GM18861 (cell line): Measurements from ENCODE around the gene FAM168A.

Experiments used
- ATAC-seq: cut with Tn5 transposase; IDR thresholded peaks from one replicate; pipeline ENCODE4 v1.9.1; 2021; ENCODE audit not compliant: unreplicated experiment

FAM168A gene

GRCh38 chr11:73392108-73393010 is 205.6 kb downstream of the FAM168A start:
- no peak for ATAC-seq

- no peak for ATAC-seq
Measured at GRCh38 chr11:73391665-73392064, 206.2 kb downstream of the FAM168A start.

GRCh38 chr11:73390601-73391565 is 207.0 kb downstream of the FAM168A start:
- ATAC-seq: no peak

GRCh38 chr11:73389916-73390315 is 208.0 kb downstream of the FAM168A start:
- ATAC-seq: no peak

- ATAC-seq: no peak
Measured at GRCh38 chr11:73389134-73389525, 208.8 kb downstream of the FAM168A start.

- no peak for ATAC-seq
Measured at GRCh38 chr11:73388265-73389133, 209.4 kb downstream of the FAM168A start.

- ATAC-seq: no peak
Measured at GRCh38 chr11:73387594-73388264, 210.2 kb downstream of the FAM168A start.

- no peak for ATAC-seq
Measured at GRCh38 chr11:73386546-73386945, 211.4 kb downstream of the FAM168A start.

- peak; percentile 26 for ATAC-seq
Measured at GRCh38 chr11:73386016-73386415, 211.9 kb downstream of the FAM168A start.

GRCh38 chr11:73384872-73385689 is 212.8 kb downstream of the FAM168A start:
- ATAC-seq: no peak

- no peak for ATAC-seq
Measured at GRCh38 chr11:73384531-73384871, 213.4 kb downstream of the FAM168A start.

- ATAC-seq: no peak
Measured at GRCh38 chr11:73384125-73384441, 213.8 kb downstream of the FAM168A start.

- no peak for ATAC-seq
Measured at GRCh38 chr11:73383249-73384124, 214.4 kb downstream of the FAM168A start.

GRCh38 chr11:73382747-73383146 is 215.2 kb downstream of the FAM168A start:
- no peak for ATAC-seq

- no peak for ATAC-seq
Measured at GRCh38 chr11:73382183-73382582, 215.7 kb downstream of the FAM168A start.

GRCh38 chr11:73381589-73381988 is 216.3 kb downstream of the FAM168A start:
- no peak for ATAC-seq

GRCh38 chr11:73380897-73381410 is 217.0 kb downstream of the FAM168A start:
- no peak for ATAC-seq

- no peak for ATAC-seq
Measured at GRCh38 chr11:73380331-73380730, 217.6 kb downstream of the FAM168A start.
